ENCODE data around the gene URB1.
"Not testable (repeated sequence)": the region's sequence is repeated elsewhere in the genome, so short reads cannot be mapped to it uniquely, and the experiment has no call there.

The URB1 gene

GRCh38 chr21:32317726-32318125, 75.1 kb downstream of the URB1 start:
- DNase-seq (ENCODE audit: low spot score), result no peak

- DNase-seq (ENCODE audit: low spot score), result no peak
Observed at GRCh38 chr21:32316361-32317215, 76.2 kb downstream of the URB1 start.

GRCh38 chr21:32315511-32316281, 77.1 kb downstream of the URB1 start:
- DNase-seq (ENCODE audit: low spot score), result no peak

GRCh38 chr21:32314806-32315205, 78.0 kb downstream of the URB1 start:
- no peak for DNase-seq (ENCODE audit: low spot score)

GRCh38 chr21:32312976-32313375, 79.8 kb downstream of the URB1 start:
- no peak for DNase-seq (ENCODE audit: low spot score)

GRCh38 chr21:32312326-32312725, 80.5 kb downstream of the URB1 start:
- DNase-seq (ENCODE audit: low spot score), result no peak

- no peak for DNase-seq (ENCODE audit: low spot score)
Observed at GRCh38 chr21:32311621-32312020, 81.2 kb downstream of the URB1 start.

GRCh38 chr21:32310976-32311375, 81.8 kb downstream of the URB1 start:
- DNase-seq (ENCODE audit: low spot score), result not testable (repeated sequence)

- no peak for DNase-seq (ENCODE audit: low spot score)
Observed at GRCh38 chr21:32309906-32310460, 82.8 kb downstream of the URB1 start.

GRCh38 chr21:32308696-32309095, 84.1 kb downstream of the URB1 start:
- no peak for DNase-seq (ENCODE audit: low spot score)

GRCh38 chr21:32307706-32308105, 85.1 kb downstream of the URB1 start:
- no peak for DNase-seq (ENCODE audit: low spot score)

- peak; percentile 89 for DNase-seq (ENCODE audit: low spot score)
Observed at GRCh38 chr21:32306021-32306780, 86.6 kb downstream of the URB1 start.

GRCh38 chr21:32304998-32305397, 87.8 kb downstream of the URB1 start:
- DNase-seq (ENCODE audit: low spot score), result no peak

- no peak for DNase-seq (ENCODE audit: low spot score)
Observed at GRCh38 chr21:32303385-32303784, 89.4 kb downstream of the URB1 start.

GRCh38 chr21:32302560-32302959, 90.3 kb downstream of the URB1 start:
- DNase-seq (ENCODE audit: low spot score), result no peak

GRCh38 chr21:32301596-32301995, 91.2 kb downstream of the URB1 start:
- DNase-seq (ENCODE audit: low spot score), result no peak

GRCh38 chr21:32300117-32300681, 92.6 kb downstream of the URB1 start:
- DNase-seq (ENCODE audit: low spot score), result no peak

- no peak for DNase-seq (ENCODE audit: low spot score)
Observed at GRCh38 chr21:32299695-32300094, 93.1 kb downstream of the URB1 start.

- DNase-seq (ENCODE audit: low spot score), result no peak
Observed at GRCh38 chr21:32298658-32299081, 94.1 kb downstream of the URB1 start, which contains the start of gene MRAP. TSS of gene MRAP (plus strand) at chr21:32298855. CDS start at chr21:32298972, 117 bp downstream.

GRCh38 chr21:32298148-32298559, 94.7 kb downstream of the URB1 start:
- no peak for DNase-seq (ENCODE audit: low spot score)

GRCh38 chr21:32297449-32297848, 95.4 kb downstream of the URB1 start:
- no peak for DNase-seq (ENCODE audit: low spot score)

GRCh38 chr21:32285476-32285875, 107.3 kb downstream of the URB1 start:
- no peak for DNase-seq (ENCODE audit: low spot score)

All from ecto neural progenitor cell (in vitro differentiated cells).